Measurements from ENCODE around the gene KIRREL3. TPM values are rescaled to one million over a fixed set of nuclear protein-coding genes. Genes with fewer than 3 reads are reported as not detected.

Gene KIRREL3
- total RNA-seq, 1 donor from 2014 or later, result not detected

DNA sequence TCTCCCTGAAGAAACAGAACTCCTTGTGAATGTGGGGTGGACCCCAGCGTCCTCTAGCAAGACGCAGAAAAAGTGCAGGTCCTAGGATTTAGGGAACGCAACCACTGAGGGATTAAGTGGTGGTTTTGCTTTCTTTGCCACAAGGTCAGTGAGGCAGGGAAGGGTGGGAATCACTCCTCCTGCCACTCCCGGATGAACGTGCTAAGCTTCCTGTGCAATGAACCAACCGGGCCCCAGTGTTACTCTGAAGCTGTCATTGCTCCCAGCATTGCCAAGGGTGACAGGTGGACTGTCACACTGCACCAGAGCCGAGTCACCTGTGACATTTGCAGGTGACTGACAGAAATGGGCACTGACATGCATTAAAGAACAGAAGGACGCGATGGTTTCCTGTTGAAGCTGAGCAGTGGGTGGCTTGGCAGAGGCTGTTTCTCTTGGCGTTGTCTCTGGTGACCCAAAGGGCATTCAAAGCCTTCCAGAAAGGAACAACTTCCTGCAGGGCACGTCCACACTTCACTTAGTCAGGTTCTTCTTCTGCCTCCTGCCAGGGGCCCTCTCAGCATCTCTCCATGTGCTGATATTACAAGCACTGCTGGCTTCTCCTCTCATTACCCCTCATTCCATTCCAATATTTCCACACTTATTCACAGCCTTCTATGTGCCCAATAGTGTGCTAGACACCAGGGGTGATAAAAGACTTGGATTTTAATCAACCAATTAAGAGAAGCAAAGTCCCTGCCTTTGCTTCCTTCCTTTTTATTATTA, 9.7 kb downstream of the KIRREL3 start:
- DNase-seq, result no peak
- no peaks in the 10 kb centered on the region for H3K36me3 Mint-ChIP-seq (ENCODE audit: low read depth)
- H3K27me3 Mint-ChIP-seq, result peaks cover 4% of the 10 kb centered on the region
- intact Hi-C loops (cut with micrococcal nuclease), result loop anchor here (1.0 kb wide), 2 partner anchors 275 to 550 kb away; no protein-coding TSS in a partner anchor
- H3K9me3 Mint-ChIP-seq, result no peaks in the 10 kb centered on the region
- no peak overlapping the region for H3K27ac Mint-ChIP-seq
- no peak overlapping the region for H3K4me3 Mint-ChIP-seq
- no peaks in the 10 kb centered on the region for H3K4me1 Mint-ChIP-seq

DNA sequence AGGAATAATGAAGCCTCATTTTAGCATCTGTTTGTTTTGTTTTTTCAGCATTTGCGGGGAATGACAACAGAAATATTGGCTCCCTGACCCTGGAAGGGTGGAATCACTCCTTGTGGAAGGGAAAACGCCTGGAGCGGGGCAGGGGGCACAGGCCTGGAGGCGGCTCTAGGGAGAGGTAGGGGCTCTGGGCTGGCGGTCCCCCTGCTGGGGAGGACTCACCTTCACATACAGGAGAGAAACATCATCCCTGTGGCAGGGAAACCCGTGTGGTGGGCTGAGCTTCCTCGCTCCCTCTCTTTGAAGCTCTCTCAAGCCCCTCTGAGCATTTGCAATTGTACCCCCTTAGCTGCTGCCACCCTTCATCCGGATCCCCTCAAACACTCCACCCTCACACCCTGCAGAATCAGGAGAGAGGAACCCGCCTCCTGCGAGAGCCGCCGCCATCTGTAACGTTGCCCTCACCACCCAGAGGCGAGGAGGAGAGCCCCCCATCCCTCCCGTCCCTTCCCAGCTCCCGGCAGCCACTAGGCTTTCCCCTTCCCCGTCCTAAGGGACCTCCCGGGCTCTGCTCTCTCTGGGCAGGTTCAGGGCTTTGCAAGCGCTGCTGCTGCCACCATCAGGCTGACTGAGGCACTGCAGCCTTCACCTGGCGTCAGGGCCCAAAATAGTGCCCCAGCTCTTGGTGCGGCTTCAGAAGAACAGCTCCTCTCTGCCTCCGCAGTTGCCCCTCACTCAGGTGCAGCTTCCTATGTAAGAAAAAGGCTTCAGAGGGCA, 10.4 kb downstream of the KIRREL3 start:
- Mint-ChIP-seq H3K27ac (no peak overlapping the region), H3K36me3 (ENCODE audit: low read depth) (no peaks in the 10 kb centered on the region), H3K4me1 (no peaks in the 10 kb centered on the region), H3K27me3 (peaks cover 4% of the 10 kb centered on the region), H3K4me3 (no peak overlapping the region), H3K9me3 (no peaks in the 10 kb centered on the region)
- peak; percentile 87 for DNase-seq
- intact Hi-C loops (cut with micrococcal nuclease), result loop anchor here (1.0 kb wide), 2 partner anchors 274 to 549 kb away; no protein-coding TSS in a partner anchor

DNA sequence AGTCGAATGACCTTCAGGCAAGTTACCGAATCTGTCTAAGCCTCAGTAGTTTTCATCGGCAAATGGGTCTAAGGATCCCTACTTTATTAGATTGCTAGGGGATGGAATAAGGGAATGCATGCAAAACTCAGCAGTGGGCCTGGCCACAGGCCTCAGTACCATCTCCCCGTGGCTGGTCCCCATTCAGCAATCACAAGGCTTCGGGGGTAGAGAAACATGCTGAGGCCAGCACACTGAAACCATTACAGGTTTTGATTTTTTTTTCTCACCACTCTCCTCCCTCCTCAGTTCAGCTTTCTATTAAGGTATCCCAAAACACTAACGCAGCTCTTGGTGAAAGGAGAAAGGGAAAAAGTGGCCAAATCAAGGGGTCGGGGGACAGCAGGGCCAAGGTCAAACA, 11.9 kb downstream of the KIRREL3 start:
- Mint-ChIP-seq H3K36me3 (ENCODE audit: low read depth) (no peaks in the 10 kb centered on the region), H3K9me3 (no peaks in the 10 kb centered on the region), H3K4me3 (no peak overlapping the region), H3K4me1 (no peaks in the 10 kb centered on the region), H3K27me3 (peaks cover 4% of the 10 kb centered on the region), H3K27ac (no peak overlapping the region)
- intact Hi-C loops (cut with micrococcal nuclease), result no loop called here
- DNase-seq, result no peak

GRCh38 chr11:126981635-126982034, 18.9 kb downstream of the KIRREL3 start:
- Mint-ChIP-seq H3K36me3 (ENCODE audit: low read depth) (no peaks in the 10 kb centered on the region), H3K4me1 (no peaks in the 10 kb centered on the region), H3K27me3 (peaks cover 2% of the 10 kb centered on the region), H3K27ac (no peak overlapping the region), H3K4me3 (no peak overlapping the region), H3K9me3 (no peaks in the 10 kb centered on the region)
- no peak for DNase-seq
- intact Hi-C loops (cut with micrococcal nuclease), result no loop called here

DNA sequence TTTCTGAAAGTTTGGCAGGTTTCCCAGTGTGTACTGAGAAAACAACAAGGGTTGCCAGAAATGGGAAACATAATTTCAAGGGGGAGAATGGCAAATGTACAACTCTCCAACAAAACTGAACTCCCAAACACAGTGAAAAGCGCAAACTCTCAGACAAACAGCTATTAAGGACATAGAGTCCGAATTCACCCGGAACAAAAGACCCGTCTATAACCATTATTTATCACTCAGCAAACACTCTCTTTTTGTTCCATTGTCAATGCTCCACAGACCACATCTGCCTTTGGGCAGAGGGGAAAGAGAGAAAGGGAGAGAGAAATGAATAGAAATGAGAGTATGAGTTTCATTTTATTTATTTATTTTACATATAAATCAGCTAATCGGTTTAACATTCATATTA, 21.7 kb downstream of the KIRREL3 start:
- intact Hi-C loops (cut with micrococcal nuclease), result loop anchor here (10.0 kb wide), 1 partner anchor 664 kb away; no protein-coding TSS in a partner anchor
- Mint-ChIP-seq H3K4me3 (no peak overlapping the region), H3K4me1 (no peaks in the 10 kb centered on the region), H3K36me3 (ENCODE audit: low read depth) (no peaks in the 10 kb centered on the region), H3K9me3 (no peaks in the 10 kb centered on the region), H3K27me3 (peaks cover 2% of the 10 kb centered on the region), H3K27ac (no peak overlapping the region)
- no peak for DNase-seq

- no peak overlapping the region for H3K4me3 Mint-ChIP-seq
- no peaks in the 10 kb centered on the region for H3K36me3 Mint-ChIP-seq (ENCODE audit: low read depth)
- DNase-seq, result no peak
- no peaks in the 10 kb centered on the region for H3K9me3 Mint-ChIP-seq
- H3K4me1 Mint-ChIP-seq, result no peaks in the 10 kb centered on the region
- no peak overlapping the region for H3K27ac Mint-ChIP-seq
- intact Hi-C loops (cut with micrococcal nuclease), result loop anchor here (10.0 kb wide), 1 partner anchor 663 kb away; no protein-coding TSS in a partner anchor
- peaks cover 2% of the 10 kb centered on the region for H3K27me3 Mint-ChIP-seq
Observed at GRCh38 chr11:126978165-126978564, 22.4 kb downstream of the KIRREL3 start.

GRCh38 chr11:126973051-126973450, 27.5 kb downstream of the KIRREL3 start:
- no peaks in the 10 kb centered on the region for H3K9me3 Mint-ChIP-seq
- DNase-seq, result no peak
- H3K4me3 Mint-ChIP-seq, result no peak overlapping the region
- no peak overlapping the region for H3K27ac Mint-ChIP-seq
- no peaks in the 10 kb centered on the region for H3K36me3 Mint-ChIP-seq (ENCODE audit: low read depth)
- H3K27me3 Mint-ChIP-seq, result peaks cover 14% of the 10 kb centered on the region
- intact Hi-C loops (cut with micrococcal nuclease), result loop anchor here (10.0 kb wide), 1 partner anchor 658 kb away; no protein-coding TSS in a partner anchor
- H3K4me1 Mint-ChIP-seq, result no peaks in the 10 kb centered on the region

DNA sequence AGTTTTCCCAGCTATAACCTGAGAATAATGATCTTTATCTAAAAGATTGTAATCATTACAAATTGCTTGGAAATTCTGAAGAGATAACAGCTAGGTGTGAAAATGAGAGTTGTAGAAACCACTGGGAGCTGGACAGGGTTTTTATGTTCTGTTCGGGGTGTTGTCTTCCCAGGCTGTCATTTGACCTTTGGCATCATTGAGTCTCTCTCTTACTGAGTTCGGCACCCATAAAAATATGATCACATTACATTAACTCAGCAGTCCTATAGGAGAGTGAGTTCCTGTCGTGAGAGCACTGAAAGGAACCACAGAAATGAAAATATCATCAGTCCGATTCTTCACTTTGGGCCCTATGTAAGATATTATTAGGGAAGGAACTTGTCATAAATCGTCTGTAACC, 29.3 kb downstream of the KIRREL3 start:
- intact Hi-C loops (cut with micrococcal nuclease), result loop anchor here (10.0 kb wide), 1 partner anchor 657 kb away; no protein-coding TSS in a partner anchor
- Mint-ChIP-seq H3K36me3 (ENCODE audit: low read depth) (no peaks in the 10 kb centered on the region), H3K4me1 (no peaks in the 10 kb centered on the region), H3K9me3 (no peaks in the 10 kb centered on the region), H3K27me3 (peaks cover 17% of the 10 kb centered on the region), H3K27ac (no peak overlapping the region), H3K4me3 (no peak overlapping the region)
- DNase-seq, result no peak

GRCh38 chr11:126969865-126970479, 30.6 kb downstream of the KIRREL3 start:
- Mint-ChIP-seq H3K27me3 (peaks cover 17% of the 10 kb centered on the region), H3K36me3 (ENCODE audit: low read depth) (no peaks in the 10 kb centered on the region), H3K27ac (no peak overlapping the region), H3K4me3 (no peak overlapping the region), H3K4me1 (no peaks in the 10 kb centered on the region), H3K9me3 (no peaks in the 10 kb centered on the region)
- no peak for DNase-seq
- intact Hi-C loops (cut with micrococcal nuclease), result loop anchor here (10.0 kb wide), 1 partner anchor 655 kb away; no protein-coding TSS in a partner anchor

DNA sequence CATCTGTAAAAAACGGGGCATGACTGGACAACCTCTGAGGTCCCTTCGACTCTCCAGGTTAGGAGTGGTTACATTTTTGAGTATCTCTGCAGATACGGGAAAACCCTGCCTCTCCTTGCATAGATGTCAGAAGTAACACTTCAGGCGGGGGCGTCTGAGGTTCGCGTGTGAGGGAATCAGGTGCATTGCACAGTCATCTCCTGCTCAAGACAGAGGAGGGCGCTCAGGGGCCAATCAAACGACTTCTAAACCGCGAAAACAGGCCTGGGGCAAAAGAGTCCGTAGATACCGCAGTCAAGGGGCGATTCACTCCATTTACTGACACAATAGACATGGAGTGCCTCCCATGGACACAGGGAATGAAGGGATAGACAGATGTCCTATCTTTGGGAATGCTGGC, 31.7 kb downstream of the KIRREL3 start:
- Mint-ChIP-seq H3K4me3 (no peak overlapping the region), H3K36me3 (ENCODE audit: low read depth) (no peaks in the 10 kb centered on the region), H3K9me3 (no peaks in the 10 kb centered on the region), H3K27ac (no peak overlapping the region), H3K4me1 (no peaks in the 10 kb centered on the region), H3K27me3 (peaks cover 17% of the 10 kb centered on the region)
- intact Hi-C loops (cut with micrococcal nuclease), result no loop called here
- DNase-seq, result no peak

DNA sequence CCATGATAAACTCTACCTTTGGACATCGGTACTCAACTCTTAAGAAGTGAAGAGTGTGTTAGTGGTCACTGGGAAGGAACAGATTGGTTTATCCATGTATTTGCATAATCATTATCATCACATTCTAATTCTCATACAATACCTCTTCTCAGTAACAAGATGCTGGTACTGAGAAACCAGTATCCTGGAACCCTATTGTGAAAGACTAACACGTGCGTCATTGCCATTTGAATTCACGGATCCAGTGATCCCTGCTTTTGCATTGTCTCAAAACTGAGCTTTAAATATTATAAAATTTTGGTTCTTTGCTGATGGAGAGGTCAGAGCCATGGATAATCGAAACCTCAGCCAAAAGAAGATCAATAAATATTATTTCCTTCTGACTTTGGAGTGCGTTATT, 35.2 kb downstream of the KIRREL3 start:
- no peak for DNase-seq
- intact Hi-C loops (cut with micrococcal nuclease), result no loop called here
- Mint-ChIP-seq H3K4me1 (no peaks in the 10 kb centered on the region), H3K27ac (no peak overlapping the region), H3K36me3 (ENCODE audit: low read depth) (no peaks in the 10 kb centered on the region), H3K4me3 (no peak overlapping the region), H3K9me3 (no peaks in the 10 kb centered on the region), H3K27me3 (peaks cover 13% of the 10 kb centered on the region)

- H3K4me3 Mint-ChIP-seq, result no peak overlapping the region
- intact Hi-C loops (cut with micrococcal nuclease), result no loop called here
- no peaks in the 10 kb centered on the region for H3K4me1 Mint-ChIP-seq
Observed at GRCh38 chr11:126963603-126964363, 36.8 kb downstream of the KIRREL3 start.

DNA sequence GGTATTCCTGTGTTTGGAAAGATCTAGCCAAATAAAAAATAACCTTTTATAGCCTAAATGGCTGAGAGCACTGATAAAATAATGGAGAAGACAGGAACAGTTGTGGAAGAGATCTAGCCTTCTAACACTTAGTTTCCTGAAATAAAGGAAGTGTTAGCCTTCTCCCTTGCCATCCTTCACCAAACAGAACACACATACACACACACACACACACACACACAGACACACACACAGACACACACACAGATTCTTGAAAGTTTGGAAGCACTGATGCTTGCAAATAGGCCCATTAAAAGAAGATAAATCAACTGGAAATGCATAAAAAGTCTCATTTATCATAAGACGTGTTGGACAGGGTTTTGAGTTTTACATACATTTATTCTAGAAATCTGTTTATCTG, 37.5 kb downstream of the KIRREL3 start:
- Mint-ChIP-seq H3K9me3 (no peaks in the 10 kb centered on the region), H3K4me1 (no peaks in the 10 kb centered on the region), H3K4me3 (no peak overlapping the region), H3K36me3 (ENCODE audit: low read depth) (no peaks in the 10 kb centered on the region), H3K27ac (no peak overlapping the region), H3K27me3 (peaks cover 3% of the 10 kb centered on the region)
- DNase-seq, result no peak
- intact Hi-C loops (cut with micrococcal nuclease), result no loop called here

More at GRCh38 chr11:126963603-126964363, 36.8 kb downstream of the KIRREL3 start:
- H3K9me3 Mint-ChIP-seq, result no peaks in the 10 kb centered on the region
- no peak for DNase-seq
- H3K27ac Mint-ChIP-seq, result no peak overlapping the region
- H3K36me3 Mint-ChIP-seq (ENCODE audit: low read depth), result no peaks in the 10 kb centered on the region
- peaks cover 4% of the 10 kb centered on the region for H3K27me3 Mint-ChIP-seq

Measured in activated CD4-positive, alpha-beta T cell treated with anti-CD3 and anti-CD28 coated beads, Interleukin-2, amount 10 ng/mL, durations not matched to agents 24 days and 14 days (primary cell).